T-helper 2 cell treated with Interferon-gamma antibody and Interleukin-4, amounts not matched to agents 100 ng/mL and 5 ng/mL, for 36 hours (primary cell): ENCODE measurements around the gene EEF2K. TPM values are rescaled to one million over a fixed set of nuclear protein-coding genes. Genes with fewer than 3 reads are reported as not detected.
"Not testable (repeated sequence)": the region's sequence is repeated elsewhere in the genome, so short reads cannot be mapped to it uniquely, and the experiment has no call there.

Source experiments
- intact Hi-C: fragments of 100-400 bp; cut with micrococcal nuclease; formaldehyde crosslinking; loops from one replicate; pipeline ENCODE4 v1.15.1; 2023
- total RNA-seq: library from RNA; stranded (reverse); gene quantifications from 2 replicates; pipeline ENCODE4 v1.2.3, GENCODE V29; 2022

EEF2K gene
- total RNA-seq, 1 donor from 2014 or later = 31.2 TPM

DNA sequence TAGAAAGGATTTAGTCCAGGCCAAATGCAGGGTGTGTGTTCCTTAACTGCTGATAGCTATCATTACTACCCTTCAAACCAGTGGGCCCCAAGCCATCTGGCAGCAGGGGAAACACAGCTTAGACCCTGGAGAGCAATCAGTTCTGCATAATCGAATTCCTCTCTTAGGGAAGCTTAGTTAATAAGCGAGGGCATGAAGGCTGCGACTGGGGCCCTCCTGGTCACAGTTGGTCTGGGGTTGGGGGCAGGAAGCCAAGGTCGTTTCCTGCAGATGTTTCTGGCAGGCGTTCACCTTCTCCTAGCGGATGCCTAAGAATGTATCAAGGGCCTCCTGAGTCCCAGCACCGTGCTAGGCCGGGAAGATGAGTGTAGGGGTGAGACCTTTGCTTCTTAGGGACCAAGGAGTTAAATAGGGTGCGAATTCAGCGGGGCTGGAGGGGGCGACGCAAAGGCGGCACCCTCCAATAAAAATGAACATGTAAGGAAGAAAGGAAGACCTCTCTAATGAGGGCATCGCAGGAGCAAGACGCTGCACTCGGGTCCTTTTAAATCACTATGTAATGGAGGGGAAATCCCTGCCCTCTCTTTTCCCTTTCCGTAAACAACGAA lies 16.5 kb upstream of the EEF2K start:
- intact Hi-C loops = loop anchor here (1.0 to 5.0 kb wide), 7 partner anchors 17 to 669 kb away; partner anchors contain the start of genes CDR2, EEF2K, METTL9 and POLR3E

DNA sequence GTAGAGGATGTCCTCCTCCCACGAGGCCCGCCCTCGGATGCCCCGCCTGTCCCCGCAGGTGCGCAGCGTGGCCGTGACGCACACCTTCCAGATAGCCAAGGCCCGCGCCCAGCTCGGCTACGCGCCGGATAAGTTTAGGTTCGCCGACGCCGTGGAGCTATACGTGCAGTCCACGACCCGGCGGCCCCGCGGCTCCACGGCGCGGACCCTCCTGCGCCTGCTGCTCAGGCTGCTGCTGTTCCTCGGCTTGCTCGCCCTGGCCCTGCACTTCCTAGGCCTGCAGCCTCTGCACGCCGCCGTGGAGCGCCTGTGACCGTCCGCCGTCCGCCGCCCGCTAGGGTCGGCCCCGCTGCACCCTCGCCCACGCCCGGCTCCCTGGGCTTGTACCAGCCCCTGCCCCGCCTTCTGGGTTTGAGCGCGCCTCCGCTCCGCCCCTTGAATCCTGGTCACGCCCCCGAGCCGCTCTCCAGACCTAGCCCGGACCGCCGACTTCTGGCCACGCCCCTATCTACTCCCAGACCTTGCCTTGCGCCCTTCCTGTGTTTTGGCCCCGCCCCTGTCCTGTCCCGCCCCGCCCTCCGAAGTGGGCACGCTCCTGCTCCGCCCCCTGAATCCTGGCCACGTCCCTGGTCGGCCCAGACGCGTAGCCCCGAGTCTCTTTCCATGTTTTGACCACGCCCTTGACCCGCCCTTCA lies 15.8 kb upstream of the EEF2K start:
- intact Hi-C loops = loop anchor here (1.0 to 5.0 kb wide), 7 partner anchors 16 to 669 kb away; partner anchors contain the start of genes CDR2, EEF2K, METTL9 and POLR3E

DNA sequence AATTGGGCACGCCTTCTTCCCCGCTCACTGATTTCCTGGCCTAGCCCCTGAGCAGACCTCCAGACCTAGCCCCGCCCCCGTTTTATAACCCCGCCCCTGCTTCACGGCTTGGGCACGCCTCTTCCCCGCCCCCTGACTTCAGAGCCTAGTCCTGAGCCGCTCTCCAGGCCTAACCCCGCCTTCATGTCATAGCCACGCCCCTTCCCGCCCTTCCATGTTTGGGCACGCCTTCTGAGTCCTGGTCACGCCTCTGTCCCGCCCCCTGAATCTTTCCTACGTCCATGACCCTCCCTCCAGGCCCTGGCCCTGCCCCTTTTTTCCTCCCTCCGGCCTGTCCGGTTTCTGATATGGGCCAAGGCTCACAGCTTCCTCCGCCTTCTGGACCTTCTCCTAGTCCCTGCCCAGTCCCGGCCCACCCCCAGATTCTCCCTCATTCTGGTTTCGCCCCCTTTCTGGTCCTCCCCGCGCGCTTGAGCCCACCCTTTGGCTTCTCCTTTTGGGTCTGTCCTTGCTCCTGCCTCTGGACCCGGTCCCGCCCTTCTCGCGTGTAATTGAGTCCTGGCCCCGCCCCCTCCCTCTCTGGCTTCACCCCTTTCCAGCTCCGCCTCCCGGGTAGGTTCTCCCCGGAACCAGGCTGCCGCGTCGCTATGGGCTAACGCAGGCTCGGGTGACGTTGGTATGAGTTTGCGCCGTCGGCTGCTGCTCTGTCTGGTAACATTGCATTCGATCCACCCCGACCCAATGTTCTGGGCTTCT lies 15.1 kb upstream of the EEF2K start:
- intact Hi-C loops = loop anchor here (1.0 to 5.0 kb wide), 7 partner anchors 15 to 670 kb away; partner anchors contain the start of genes CDR2, EEF2K, METTL9 and POLR3E

DNA sequence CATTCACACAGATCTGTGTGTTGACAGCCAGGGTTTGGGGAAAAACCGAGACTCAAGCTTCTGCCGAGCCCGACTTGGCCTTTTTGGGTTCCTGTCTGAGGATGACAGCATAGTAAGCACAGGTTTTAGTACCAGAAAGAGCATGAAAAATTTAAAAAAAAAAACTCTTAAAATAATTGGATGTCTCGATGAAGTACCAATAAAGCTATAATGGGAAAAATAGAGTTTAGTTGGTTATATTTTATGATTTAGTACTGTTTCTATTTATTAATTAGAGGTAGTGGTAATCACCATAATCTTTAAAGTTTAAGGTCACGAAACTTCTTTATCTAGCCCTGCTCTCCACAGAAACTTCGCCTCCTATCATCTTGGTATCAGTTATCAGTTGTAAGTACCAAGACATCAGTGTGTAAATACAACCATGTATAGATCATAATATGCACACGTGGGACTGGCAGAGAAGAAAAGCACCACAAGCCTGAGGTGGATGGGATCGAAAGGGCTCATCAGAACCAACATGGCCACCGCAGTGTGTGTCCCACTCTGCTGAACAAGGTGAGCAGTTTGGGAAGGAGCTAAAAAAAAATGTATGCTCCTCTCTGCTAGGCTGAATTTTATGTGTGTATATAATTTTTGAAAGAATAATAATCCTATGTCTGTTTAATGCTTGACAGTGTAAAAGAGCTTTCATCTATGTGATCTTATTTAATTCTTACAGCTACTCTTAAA lies 14.4 kb upstream of the EEF2K start:
- intact Hi-C loops = loop anchor here (2.0 to 5.0 kb wide), 2 partner anchors 544 to 671 kb away; no protein-coding TSS in a partner anchor

DNA sequence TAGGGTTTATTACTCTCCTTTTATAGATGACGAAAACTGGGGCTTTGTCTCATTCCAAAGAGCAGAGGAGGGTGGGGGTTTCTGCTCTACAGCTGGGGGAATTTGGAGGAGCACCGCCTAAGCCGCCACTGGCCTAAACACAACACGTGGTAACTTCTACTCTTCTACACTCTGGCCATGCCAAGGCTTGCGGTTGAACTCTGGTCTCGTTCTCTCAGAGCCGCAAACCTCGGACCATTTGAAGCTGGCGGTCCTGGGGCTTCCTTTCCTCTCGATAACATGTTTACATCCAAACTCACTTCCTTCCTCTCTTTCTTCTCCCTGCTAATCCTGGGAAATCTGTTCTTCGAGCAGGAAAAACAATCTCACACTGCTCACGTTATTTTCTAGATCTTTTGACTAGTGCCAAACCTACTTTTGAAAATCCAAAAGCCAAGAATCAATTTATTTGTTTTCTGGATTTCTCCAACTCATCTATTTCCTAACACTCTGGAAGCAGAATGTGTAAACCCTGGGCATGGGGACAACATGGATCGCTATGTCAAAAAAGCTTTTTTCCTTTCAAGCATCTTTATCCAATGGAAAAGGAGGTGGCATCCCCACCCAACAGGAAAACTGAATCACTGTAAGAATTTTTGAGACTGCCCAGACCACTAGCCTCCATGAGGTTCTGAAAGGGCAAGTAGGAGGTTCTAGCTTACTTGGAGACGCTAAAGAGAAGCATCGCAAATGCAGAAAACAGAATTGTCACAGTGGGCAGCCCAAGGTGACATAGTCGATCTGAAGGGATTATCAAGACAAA lies 13.6 kb upstream of the EEF2K start:
- intact Hi-C loops = loop anchor here (5.0 kb wide), 1 partner anchor 545 kb away; no protein-coding TSS in a partner anchor

DNA sequence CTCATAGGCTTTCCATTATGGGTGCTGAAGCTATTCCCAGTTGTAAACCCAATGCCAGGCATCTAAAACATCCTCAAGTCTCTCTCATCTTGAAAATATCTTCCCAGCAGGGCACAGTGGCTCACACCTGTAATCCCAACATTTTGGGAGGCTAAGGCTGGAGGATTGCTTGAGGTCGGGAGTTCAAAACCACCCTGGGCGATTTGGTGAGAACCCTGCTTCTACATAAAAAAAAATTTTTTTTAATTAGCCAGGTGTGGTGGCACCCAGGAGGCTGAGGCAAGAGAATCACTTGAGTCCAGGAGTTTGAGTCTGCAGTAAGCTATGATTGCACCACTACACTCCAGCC lies 13.0 kb upstream of the EEF2K start:
- intact Hi-C loops = loop anchor here (5.0 kb wide), 1 partner anchor 546 kb away; no protein-coding TSS in a partner anchor

DNA sequence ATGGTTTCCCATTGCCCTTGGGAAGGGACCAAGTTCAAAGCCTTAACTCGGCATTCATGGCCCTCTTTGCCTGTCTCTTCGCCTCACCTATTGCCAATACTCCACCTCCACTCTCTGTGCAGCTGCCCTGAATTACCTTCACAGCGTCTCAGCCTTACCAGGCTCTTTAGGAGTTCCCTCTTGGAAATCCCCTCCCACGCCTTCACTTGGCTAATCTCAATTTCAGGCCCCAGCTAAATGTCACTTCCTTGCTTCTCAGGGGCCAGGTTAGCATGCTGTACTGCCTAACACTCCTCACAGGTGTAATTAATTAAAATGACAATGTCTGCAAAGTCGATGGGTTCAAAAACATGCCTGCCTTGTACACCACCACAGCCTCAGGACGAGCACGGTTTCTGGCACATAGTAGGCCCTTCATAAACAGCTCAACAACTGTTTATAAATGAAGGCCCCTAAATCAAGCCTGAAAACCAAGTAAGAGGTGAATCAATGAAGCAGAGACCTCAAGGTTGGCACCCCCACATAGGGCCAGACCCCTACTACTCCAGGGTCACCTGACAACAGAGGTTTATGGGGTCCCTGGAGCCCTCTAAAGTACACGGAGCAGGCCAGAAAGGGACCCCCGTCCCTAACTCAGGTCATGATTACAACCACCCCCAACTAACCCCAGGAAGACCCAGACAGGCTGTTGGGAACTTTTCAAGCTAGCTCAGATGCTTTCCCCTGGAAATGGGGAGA lies 11.2 kb upstream of the EEF2K start:
- intact Hi-C loops = loop anchor here (1.0 to 5.0 kb wide), 5 partner anchors 11 to 548 kb away; partner anchors contain the start of genes CDR2, EEF2K and POLR3E

DNA sequence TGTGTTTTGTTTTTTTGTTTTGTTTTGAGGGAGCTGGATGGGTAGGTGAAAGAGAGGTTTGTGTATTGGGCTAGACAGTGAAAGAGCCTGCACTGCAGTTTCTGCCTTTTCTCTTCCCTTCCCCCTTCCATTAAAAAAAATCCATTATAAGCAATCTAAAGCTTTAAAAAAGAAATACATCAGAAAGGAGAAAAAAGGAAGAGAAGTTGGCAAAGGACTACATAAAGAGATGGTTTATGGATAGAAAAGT lies 10.7 kb upstream of the EEF2K start:
- intact Hi-C loops = loop anchor here (1.0 to 2.0 kb wide), 4 partner anchors 11 to 179 kb away; partner anchors contain the start of genes CDR2, EEF2K and POLR3E

DNA sequence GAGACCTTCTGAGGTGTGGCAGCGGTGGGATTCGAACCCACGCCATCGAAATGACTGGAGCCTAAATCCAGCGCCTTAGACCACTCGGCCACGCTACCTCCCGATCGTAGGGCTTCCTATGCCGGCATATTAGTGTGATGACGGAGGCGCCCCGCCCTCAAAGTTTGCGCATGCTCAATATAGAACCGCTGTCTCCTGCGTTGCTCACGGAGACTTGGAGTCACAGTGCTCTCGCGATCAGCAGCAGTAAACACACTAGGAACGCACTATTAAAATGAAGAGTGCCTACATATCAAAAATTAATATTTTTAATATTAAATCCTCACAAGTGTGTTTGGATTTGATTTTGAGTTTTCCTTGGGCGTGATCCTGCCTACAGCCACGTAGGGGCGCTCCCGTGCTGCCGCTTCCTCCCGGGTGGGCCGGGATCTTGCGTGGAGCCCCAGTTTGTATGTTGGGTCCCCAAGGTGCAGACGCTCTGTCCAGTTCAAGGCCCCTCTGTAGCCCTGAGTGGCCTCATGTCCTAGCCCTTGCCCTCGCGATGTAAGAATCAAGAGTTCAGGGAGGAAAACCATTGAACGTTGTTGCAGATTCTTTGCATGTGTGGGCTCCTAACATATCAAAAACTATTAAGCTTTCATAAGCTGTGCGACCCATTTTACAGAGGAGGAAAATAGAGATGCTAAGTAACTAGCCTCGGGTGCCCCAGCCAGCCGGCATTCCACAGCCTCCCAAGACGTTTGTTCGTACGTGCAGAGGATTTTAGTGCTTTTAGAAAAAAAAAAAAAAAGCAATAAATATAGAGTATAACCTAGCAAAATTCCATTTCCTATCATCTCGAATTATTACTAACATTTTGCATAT lies 10.2 kb upstream of the EEF2K start:
- intact Hi-C loops = loop anchor here (1.0 to 2.0 kb wide), 4 partner anchors 10 to 178 kb away; partner anchors contain the start of genes CDR2, EEF2K and POLR3E

DNA sequence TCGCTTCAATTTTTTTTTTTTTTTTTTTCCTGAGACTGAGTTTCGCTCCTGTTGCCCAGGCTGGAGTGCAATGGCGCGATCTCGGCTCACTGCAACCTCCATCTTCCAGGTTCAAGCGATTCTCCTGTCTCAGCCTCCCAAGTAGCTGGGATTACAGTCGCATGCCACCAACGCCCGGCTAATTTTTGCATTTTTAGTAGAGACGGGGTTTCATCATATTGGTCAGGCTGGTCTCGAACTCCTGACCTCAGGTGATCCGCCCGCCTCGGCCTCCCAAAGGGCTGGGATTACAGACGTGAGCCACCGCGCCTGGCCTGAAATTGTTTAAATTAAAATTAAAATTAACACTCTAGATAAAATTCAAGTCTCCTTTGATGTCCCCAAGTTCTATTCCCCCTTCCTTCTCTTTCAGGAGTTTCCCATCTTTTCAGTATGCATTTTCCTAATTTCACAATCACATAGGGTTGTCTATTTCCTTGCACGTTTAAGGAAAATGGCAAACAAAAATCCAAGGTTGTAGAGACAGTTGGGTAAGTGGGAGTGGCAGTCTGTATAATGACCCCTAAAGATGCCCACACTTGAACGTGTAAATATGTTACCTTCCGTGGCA lies 9.4 kb upstream of the EEF2K start:
- intact Hi-C loops = not testable (repeated sequence)

DNA sequence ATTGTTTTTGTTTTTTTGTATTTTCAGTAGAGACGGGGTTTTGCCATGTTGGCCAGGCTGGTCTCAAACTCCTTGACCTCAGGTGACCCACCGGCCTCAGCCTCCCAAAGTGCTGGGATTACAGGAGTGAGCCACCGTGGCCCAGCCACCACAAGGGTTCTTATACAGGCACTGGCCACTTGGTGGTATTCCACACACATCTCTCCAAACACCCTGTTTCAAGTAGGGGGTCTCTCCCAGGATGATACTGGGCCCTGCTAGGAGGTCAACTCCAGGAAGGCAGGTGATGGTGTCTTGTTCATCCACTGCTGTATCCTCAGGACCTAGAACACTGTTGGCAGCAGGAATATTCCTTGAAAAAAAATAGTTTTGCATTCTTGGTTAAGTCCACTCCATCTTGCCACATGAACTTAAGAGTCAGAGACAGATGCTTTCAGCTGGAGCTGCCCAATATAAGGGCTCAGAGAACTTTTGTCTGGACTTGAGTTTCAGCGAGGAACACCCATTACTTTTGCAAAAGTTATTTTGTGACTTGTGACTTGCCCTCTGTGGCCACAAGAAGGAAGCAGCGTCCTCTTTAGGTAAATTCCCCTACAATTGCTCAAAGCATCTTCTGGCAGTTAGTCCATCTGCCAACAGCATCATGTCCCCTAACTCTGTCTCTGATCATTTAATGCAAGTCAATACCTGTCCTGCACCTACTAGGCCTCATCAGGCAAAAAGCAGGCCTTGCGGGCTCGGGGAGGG lies 7.4 kb upstream of the EEF2K start:
- intact Hi-C loops = no loop called here

DNA sequence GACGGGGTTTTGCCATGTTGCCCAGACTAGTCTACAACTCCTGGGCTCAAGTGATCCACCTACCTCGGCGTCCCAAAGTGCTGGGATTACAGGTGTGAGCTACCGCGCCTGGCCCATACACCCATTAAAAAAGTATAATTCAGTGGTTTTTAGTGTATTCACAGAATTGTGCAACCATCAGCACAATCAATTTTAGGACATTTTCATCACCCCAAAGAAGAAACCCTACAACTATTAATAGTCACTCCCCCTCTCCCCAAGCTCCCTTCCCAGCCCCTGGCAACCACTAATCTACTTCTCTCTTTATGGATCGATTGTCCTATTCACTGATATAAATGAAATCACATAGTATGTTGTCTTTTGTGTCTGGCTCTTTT lies 3.8 kb upstream of the EEF2K start:
- intact Hi-C loops = no loop called here

DNA sequence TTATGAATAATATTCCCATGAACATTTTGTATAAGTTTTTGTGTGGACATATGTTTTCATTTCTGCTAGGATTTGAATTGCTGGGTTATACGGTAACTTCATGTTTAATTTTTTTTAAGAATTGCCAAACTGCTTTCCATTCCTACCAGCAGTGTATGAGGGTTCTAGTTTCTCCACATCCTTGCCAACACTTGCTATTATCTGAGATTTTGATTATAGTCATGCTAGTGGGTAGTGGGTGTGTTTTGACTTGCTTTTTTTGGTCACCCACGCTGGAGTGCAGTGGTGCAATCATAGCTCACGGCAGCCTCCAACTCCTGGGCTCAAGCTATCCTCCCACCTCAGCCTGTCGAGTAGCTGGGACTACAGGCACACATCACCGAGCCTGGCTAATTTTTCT lies 3.0 kb upstream of the EEF2K start:
- intact Hi-C loops = no loop called here

DNA sequence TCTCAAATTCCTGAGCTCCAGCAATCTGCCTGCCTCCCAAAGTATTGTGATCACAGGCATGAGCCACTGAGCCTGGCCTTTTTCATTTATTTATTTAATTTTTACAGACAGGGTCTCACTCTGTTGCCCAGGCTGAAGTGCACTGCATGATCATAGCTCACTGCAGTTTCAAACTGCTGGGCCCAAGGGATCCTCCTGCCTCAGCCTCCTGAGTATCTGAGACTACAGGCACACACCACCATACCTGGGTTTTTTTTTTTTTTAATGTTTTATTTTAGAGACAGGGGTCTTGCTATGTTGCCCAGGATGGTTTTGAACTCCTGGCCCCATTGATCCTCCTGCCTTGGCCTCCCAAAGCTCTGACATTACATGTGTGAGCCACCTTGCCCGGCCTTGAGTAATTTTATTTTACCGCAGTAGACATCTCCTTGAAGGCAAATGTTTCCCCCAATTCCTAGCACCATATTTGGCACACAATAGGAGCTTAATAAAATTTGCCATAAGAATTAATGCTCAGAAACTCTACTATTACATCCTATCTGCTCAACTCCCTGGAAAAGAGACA lies 1.9 kb upstream of the EEF2K start:
- intact Hi-C loops = no loop called here

DNA sequence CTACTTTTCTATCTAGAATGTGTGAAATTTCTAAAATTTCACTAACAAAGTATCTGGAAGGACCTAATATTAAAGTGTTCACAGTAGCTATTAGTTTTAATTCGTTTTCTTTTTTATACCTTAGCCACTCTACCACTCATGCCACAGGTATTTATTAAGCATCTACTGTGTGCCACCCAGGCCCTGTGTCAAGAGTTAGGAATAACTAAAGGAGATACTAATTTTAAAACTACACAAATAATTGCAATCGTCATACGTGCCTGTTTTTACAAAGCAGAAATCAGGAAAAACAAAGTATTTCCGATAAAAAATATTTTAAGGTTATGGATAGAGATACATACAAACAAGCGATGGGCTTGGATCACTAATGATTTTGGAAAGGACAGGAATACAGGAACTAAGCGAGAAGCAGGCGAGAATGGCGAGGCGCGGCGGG lies 483 bp upstream of the EEF2K start:
- intact Hi-C loops = loop anchor here (1.0 to 5.0 kb wide), 4 partner anchors 10 to 92 kb away; partner anchors contain the start of gene POLR3E

DNA sequence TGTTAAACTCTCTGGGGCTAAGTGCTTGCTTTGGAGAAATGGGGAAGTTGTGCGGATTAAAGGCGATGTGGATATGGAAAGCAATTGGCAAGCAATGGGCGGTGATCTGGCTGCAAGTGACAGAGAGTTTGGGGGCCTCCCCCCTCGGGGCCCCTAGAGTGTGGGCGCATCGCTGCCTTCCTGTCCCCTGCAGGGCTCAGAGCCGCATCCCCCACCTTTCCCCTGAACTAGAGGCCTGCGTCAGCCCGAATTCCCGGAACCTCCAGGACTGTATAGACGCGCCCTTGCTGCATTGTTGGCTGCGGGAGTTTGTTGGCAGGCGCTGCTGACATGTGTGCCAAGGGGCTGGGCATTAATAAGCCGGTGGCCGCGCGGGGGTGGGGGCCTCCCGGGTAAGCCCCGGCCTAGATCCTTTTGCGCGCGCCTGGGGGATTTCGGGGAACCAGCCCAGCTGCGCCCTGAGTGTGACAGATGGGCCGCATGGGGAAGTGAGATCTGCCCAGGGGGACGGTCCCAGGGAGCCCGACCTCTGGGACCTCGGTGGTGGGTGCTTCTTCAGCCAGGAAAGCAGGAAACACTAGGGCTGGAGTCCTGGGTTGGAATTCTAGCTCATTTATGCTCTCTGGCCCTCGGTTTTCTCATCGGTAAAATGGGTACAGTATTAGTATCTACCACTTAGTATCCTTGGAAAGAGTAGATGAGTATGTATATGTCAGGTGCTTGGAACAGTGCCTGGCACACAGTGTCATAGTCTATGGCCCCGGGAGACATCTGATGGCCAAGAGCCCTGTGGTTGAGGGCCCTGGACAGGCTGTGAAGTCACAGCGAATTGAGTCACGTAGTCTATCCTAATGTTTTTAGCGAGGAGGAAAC lies 1.0 kb downstream of the EEF2K start:
- intact Hi-C loops = loop anchor here (1.0 to 5.0 kb wide), 4 partner anchors 12 to 90 kb away; partner anchors contain the start of gene POLR3E
